Stimulated activated CD4-positive, alpha-beta T cell treated with anti-CD3 and anti-CD28 coated beads, Interleukin-2, amount 100 ng/mL, for 48 hours (primary cell): ENCODE measurements around the gene LACC1.

Source experiments
- DNase-seq, 2 donors: peaks; one replicate each; pipeline ENCODE4 v3.0.0-alpha.2; 2020

The LACC1 gene

DNA sequence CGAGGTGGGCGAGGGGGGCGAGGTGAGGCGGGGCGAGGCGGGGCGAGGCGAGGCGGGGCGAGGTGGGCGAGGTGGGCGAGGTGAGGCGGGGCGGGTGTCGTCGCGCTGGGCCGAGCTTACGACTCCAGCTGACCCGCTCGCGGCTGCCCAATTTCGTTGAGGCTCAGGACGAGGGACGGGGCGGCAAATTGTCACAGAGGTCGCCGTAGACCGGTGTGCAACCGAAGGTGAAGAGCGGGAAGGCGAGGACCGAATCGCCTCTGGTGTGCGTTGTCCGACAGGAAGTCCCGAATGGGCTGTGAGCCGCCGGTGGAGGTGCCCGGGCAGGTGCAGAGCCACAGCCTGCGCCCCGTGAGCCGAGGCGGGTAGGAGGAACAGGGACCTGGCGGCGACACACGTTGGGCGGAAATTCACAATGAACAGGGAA, at the start of gene LACC1:
Gene LACC1 (plus strand): TSS at position 150 of the 427 bp plus-strand sequence. CDS start 1,082 bp downstream, outside the sequence.
- peak in 1 of 2 donors; percentile 24 for DNase-seq

DNA sequence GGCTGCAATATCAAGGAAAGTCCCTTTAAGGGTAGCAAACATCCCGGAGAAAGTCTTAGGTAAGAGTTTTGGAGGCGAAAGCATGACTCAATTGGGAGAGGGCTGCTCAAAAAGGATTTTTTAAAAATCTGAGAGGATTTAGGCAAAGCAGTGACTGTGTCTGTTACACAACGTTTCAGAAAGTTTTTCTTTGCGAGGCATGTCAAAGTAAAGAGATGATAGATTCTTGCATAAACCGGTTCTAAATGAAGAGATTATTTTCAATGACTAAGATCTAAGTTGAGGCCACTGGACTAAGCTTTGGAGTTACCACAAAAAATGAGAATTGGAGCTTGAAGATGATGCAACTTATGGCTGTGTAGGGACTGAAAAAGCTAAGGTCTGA, 49.2 kb upstream of the LACC1 start:
- DNase-seq, result no peak

DNA sequence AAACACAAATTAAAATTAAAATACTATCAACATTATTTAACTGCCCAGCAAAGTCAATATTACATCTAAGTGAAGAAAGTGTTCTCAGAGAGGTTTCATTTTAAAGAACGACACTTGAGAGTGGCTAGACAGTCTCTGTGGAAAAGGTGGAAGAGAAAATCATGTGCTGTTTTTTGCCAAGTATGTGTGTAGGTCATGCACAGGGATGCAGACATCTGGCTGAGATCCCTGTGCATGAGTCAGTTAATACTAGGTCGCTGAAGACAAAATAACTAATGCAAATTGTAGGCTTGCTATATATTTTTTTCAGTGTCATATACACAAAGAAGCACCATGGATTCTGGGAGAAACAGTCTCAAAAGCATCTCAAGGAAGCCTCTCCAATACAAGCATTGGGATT, 48.6 kb upstream of the LACC1 start:
- DNase-seq, result no peak

DNA sequence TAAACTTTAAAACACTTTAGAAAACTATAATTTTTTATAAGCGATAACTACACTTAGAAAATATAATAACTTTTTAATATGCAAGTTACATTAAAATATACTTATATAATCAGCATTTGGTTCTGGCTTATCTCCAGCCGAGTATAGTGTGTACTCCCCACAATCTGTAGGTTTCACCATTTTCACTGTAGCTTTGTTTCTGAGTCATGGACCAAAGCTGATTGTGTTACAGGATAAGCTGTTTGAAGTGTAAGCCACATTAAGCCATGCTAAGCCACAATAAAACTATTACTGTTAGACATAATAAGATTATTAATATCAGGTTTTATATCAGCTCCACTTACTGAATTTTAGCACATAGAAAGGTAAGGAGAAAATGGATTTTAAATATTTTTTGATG, 44.0 kb upstream of the LACC1 start:
- DNase-seq, result no peak

DNA sequence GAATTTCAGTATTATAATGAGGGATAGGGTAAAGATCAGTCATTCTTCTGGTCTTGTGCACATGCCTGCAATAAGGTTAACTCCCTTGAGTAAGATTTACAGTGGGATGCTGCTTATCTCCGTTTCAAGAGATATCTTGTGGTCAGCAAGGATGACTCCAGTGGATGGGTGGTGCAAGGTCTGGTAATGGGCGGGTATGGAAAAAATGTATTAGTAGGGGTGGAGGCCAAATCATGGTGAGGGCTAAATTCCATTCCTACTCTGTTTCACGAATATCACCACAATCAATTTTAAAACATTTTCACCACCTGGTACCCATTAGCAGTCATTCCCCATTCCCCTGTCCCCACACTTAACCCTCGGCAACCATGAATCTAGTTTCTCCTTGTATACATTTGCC, 40.8 kb upstream of the LACC1 start:
- no peak for DNase-seq

DNA sequence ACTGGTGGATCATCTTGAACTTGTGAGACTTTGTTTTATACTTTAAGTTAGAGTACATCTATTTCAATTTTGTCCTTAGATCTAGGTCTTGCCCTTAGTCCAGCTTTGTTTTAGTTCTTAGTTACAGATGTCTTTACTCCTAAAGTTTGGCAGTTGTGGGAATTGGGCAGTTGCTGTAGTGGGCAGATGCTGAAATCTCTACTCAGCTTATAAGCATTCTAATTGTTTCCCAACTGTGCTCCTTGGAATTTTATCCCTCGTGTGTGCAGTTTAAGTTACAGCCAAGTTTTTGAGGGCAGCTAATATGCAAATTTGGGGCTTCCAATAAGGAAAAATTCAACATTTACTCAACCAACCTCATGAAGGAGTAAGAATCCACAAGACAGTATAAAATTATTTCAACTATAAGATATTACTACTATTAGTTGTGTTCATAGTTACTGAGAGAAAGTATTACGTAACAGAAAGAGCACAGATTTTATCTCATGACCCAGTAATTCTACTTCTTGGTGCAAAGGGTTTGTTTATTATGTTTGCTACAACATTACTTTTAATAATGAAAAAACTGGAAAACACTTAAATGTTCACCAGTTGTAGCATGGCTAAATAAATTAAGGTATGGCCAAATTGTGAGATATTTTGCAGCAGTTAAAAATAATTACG, 33.1 kb upstream of the LACC1 start:
- DNase-seq, result no peak

DNA sequence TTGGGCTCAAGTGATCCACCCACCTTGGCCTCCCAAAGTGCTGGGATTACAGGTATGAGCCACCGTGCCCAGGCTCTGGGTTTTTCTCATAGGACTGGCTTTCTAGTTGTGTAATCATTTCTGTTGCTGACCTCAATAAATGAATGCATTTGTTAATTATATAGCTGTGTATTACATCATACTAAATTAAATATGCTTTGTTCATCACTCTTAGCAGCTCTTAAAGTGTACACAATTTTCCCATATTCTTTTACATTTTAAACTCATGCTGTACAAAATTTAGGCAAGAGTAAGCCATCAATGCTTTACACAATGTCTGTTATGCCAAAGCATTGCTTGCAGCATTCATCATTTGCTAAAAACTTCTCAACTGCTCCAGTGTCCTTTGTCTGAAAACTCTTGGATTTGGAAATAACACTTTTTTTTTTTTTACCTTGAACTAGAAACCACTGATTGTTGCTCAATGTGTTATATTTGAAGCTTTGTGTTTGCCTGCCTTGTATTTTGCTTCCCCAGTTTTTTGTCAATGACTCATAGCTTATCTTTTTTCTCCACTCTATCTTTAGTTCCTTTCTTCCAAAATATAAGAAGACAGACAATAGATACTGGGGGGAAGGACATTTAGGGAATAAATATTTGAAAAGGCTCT, 31.6 kb upstream of the LACC1 start:
- no peak for DNase-seq

DNA sequence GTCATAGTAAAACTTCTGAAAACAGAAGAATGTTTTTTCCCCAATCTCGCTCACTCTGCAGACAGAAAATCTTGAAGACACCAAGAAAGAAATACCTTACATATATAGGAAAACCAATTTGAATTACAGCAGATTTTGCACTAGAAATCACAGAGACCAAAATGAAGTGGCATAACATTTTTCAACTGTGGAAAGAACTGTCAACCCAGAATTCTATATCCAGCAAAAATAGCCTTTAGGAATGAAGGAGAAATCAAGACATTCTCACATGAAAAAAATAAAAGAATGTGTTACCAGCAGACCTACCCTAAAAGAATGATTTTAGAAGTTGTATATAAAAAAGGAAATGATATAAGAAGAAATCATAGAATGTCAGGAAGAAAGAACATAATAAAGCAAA, 28.8 kb upstream of the LACC1 start:
- DNase-seq, result no peak

DNA sequence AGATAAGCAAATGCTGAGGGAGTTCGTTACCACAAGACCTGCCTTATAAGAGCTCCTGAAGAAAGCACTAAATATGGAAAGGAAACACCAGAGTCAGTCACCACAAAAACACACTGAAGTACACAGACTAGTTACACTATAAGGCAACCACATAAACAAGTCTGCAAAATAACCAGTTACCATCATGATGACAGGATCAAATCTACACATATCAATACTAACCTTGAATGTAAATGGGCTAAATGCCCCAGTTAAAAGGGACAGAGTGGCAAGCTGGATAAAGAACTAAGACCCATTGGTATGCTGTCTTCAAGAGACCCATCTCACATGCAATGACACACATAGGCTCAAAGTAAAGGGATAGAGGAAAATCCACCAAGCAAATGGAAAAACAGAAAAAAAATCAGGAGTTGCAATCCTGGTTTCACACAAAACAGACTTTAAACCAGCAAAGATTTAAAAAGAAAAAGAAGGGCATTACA, 26.7 kb upstream of the LACC1 start:
- DNase-seq, result no peak

DNA sequence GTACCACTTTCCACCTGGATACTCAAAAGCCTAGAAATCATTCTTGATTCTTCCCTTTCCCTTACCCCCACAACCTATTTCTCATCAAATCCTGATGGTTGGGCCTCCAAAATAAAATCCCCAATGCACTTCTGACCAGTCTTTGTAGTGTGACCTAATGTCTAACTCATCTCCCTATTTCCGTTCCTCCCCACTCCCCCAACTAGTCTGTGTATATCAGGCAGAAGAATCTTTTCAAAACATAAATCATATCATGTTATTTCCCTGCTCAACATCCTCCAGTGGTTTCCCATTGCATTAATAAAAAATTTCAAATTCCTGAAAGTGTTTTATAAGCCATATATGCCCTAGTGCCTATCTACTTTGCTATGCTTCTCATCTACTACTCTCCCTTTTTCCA, 17.8 kb upstream of the LACC1 start:
- DNase-seq, result no peak

DNA sequence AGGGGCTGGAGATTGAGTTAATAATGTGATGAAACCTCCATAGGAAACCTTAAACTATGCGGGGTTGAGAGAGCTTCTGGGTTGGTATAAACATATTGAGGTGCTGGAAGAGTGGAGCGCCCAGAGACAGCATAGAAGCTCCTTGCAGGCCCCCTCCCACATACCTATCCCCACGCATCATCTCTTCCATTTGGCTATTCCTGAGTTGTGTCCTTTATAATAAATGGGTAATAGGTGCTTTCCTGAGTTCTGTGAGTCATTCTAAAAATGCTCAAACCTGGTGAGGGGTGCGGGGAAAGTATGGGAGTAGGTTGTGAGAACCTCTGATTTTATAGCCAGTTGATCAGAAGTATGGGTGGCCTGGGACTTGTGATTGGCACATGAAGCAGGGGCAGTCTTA, 14.8 kb upstream of the LACC1 start:
- DNase-seq, result no peak

DNA sequence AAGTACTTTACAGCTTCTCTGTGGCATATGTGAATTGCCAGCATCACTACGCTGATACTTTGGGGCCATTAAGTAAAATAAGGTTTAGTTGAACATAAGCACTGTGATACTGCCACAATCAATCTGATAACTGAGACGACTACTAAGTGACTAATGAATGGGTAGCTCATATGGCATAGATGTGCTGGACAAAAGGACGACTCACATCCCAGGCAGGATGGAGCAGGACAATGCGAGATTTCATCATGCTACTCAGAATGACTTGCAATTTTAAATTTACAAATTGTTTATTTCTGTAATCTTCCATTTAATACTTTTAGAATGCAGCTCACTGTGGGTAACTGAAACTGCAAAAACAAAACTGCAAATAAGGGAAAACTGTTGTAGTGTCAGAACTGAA, 13.8 kb upstream of the LACC1 start:
- no peak for DNase-seq

DNA sequence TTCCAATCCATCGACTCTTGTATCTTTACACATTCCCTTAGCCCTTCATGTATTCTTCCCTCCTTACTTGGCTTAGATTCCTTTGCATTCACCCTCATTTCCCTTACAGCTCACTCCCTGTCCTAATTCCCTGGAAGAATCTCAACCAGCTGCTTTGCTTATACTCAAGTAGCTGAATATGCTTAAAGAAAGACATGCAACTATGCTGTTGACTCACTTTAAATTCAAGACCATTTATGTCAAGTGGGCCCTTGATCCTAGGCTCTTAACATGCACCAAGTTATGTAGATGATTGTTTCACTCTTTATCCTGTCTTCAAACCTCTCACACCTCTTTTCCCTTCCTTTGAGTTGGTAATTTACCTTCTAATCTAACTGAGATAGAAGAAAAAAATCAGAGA, 7.5 kb upstream of the LACC1 start:
- no peak for DNase-seq

DNA sequence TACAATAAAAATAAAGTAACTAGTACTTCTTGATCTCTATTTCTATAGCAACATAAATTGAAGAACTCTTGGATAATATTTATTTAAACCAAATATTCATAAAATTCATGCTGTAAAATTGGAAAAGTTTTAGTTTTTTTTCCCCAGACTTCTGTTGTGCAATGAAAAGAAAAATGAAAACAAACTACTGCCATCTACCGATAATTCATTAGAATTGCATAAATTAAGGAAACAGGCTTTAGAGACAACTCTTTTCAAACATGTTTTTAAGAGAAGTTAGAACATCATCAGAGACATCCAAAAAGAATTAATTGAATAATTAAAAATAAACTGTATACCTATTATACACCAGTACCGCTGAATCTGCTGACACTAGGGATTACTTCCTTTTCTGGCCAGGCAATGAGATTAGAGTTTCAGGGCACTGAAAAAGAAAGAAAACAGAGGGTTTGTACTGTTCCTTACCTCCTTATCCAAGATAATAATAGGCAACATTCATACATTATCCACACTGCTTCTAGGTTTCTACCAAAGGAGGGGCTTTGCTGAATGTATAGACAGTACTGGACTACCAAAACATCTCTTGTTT, 5.1 kb upstream of the LACC1 start:
- DNase-seq, result no peak

DNA sequence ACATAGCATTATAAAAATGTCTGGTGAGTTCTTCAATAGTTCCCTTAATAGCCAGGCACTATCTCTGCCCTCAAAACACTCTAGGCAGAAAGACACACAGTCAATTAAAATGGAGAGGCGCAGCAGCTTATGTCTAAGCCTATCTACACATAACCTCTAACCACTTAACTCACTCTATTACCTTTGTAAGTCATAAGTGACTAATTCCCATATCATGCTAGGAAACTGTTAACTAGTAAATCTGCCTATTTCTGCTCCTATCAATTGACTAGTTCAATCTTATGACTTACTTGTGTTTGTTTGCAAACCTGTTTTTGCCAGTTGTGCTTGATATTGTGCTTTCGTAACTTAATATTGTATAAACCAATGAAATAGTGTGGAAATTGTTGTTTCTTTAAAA, 3.3 kb upstream of the LACC1 start:
- DNase-seq, result no peak

DNA sequence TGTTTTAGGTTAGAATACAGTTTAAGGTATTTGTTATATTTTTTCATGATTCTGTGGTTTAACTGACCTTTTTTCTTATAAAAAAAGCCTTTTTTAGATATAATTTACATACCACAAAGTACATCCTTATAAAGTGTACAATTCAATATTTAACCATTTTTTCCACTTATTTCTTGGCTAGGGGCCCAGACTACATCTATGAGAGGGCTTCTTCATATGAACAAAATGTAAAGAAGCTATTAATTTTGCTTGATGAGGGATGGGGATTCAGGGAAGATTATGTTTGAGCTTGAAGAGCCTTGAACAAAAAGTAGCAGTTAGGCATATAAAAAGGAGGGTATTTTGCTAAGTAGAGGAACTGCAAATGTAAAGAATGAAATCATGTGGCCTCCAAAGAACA, 2.4 kb upstream of the LACC1 start:
- no peak for DNase-seq

DNA sequence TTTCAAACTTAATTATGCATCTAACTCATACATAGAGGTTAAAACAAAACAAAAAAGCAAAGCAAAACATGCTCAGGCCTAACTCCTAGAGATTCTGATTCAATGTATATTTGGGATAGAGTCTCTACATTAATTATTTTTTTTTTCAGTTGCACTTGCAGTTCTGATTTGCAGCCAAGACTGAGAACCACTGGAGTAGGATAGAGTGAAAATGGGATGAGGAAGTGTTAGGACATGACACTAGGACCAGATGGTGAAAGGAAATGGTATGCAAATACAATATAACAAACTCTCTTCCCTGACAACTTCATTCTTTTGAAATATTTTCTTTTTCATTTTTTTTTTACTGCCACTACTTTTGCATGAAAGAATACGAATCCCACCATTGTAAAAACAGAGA, 1.9 kb upstream of the LACC1 start:
- no peak for DNase-seq

DNA sequence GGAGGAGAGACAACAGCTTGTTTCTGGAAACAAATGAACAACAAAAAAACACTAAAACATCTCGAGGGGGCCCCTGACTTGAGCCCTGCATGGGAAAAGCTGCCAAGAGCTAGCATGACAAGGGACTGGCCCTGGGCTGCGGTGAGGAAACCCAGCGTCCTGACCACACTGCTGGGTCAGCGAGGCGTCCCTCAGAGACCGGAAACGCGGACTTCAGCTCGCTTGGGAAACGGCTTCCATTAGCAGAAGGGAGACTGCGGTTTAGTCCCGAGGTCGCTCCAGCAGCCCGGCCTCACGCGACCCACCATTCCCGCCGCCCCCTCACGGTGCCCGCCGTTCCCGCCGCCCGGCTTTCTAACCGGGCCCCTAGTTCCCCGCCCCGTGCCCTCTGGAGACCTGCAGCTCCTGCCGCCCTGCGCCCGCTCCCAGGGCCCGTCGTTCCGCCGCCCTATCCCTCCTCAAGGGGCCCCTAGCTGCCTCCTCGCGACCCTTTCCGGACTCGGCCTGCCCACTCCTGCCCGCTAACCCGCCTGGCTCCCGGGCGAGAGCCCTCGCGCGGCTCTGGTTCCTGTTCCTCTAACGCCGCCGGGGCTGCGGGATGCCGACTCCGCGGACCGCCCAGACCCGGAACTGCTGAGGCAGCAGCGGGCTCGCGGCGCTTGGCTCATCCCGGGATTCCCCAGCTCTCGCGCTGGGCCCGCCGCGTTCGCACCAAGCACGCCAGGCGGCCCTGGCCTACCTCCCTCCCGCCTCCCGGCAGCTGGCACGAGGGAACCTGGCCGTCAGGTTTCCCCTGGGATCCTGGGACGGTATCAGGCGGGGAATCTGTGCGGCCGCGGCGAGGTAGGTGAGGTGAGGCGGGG, 581 bp upstream of the LACC1 start, which contains the start of gene CCDC122:
Gene CCDC122 (minus strand): TSS at position 849 of the 863 bp plus-strand sequence. CDS start 10,364 bp downstream, outside the sequence.
- DNase-seq, result peak; percentile 67 to 69

DNA sequence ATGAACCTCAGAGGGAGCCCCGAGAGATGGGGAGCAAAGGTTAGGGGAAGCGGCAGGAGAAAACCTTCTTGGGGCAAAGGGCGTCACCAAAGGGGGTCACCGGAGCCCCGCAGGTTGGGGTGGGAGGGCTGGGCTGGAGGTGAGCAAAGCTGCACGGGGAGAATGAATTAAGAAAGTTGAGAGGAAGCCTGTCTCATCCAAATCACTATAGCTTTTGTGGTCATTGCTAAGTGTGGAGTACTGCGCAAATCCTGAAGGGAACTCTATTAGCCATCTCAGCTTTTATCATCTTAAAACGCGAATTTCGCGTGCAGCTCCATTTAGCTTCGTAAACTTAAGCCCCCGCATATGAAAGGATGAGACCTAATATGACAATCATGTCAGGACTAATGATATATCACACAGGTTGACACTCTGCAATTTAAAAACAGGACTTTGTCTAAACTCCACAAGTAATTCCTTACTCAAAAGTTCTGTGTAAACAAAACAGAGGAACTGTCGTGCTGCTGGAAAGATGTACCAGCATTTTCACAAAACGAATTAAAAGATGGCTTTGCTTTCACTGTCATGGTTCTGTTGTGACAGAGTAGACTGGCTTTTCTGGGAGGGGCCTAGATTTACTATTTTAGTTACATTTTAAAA, 631 bp downstream of the LACC1 start:
- DNase-seq, result no peak

DNA sequence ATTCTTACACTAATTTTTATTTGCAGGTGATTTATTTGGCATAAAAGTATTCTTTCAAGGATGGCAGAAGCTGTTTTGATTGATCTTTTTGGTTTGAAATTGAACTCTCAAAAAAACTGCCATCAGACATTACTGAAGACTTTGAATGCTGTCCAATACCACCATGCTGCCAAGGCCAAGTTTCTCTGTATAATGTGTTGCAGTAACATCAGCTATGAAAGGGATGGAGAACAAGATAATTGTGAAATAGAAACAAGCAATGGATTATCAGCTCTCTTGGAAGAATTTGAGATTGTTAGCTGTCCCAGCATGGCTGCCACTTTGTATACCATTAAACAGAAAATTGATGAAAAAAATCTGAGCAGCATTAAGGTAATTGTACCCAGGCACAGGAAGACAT, 1.2 kb downstream of the LACC1 start:
- no peak for DNase-seq

DNA sequence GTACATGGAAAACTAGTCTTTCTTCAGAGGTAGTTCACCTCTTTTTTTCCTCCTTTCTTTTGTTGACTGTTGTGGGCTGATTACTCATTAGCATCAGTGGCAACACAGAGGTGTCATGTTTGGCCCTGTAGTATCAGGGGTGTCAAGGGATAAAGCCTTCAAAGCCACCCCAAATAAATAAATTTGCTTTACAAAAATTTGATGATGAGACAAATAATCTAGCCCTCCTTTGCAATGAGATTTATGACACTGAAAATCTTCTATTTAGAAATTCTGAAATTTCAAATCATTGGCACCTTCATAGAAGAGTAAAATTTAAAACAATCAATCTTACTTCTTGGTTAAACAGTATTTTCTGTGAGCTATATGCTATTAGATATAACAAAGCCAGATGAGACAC, 1.9 kb downstream of the LACC1 start:
- DNase-seq, result no peak

DNA sequence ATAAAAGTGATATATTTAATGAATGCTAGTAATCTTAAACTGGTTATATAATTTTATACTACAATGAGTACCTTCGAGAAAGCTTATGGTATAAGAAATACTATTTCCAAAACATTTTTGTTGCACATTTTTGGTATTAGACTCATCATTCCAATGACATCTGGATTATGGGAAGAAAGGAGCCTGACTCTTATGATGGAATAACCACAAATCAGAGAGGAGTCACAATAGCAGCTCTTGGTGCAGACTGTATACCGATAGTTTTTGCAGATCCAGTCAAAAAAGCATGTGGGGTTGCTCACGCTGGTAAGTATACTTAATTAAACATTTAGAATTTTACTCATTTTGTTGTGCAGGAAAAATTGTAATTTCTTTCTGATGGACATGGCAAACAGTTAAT, 3.9 kb downstream of the LACC1 start:
- DNase-seq, result no peak

DNA sequence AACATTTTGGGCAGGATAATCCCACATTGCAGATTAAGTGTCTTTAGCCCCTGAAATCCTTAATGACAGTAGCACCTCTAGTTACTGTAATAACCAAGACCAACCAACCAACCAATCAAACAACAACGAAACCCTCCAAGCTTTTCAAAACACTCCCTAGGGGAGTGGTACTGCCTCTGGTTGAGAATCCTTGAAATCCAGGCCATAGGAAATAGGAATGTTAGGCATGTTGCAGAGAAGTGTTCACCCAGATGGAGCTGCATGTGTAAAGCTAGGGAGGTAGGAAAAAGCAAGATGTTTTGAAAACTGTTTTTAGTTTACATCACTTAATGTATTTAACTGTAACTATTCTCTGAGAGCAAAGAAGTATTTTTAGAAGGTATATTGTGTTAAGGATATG, 4.5 kb downstream of the LACC1 start:
- no peak for DNase-seq
